ENCODE measurements around the gene TJP1.

DNA sequence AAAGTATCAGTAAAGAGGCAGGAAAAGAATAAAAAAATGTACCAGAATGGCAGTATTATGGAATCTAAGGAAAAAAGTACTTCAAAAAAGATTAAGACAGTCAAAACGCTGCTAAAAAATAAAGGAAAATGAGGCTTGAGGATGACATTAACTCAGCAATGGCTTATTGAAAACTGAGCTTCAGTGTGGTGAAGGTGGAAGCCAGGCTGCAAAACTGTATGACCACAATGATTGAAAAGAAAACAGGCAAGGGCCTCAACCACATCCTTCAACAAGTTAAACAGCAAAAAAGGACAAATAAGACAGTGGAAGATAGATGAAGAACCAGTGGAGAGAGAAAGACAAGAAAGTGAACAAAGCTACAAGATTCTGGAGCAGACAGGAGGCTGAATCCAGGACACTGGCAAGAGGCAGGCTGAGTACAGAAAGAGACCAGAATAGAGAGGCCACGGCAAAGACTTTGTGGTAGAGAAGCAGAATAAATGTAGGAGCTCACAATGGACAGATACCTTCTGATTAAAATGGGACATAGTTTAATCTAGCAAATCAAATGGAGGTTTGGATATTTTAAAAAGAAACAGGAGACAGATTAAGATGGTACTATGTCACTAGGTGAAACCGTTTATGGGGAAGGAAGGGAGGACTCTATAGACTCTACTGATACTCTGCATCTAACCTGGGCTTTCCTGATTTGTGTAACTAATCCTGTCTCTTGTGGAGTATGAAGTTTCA, 86.1 kb downstream of the TJP1 start:
- no peak for TF ChIP-seq CTCF (conservative IDR thresholded peaks at IDR 0.05)
- TF ChIP-seq EZH2 (IDR thresholded peaks at IDR 0.05; ENCODE audit: low read depth), result no peak

All from PC-9 (cell line).